ENCODE results near the gene HOXD3. TPM values are rescaled to one million over a fixed set of nuclear protein-coding genes. Genes with fewer than 3 reads are reported as not detected.
A peak's percentile ranks its signal among the peaks of the same experiment; 100 is the strongest.

Gene HOXD3
- total and polyA plus RNA-seq, 10 donors: 1.2 to 15.3 (median 7.7) TPM

- peaks cover 0 to 100% (median 63%) of the 10 kb centered on the region in 7 donors for H3K27me3 ChIP-seq (replicated peaks in 1 of 7)
- TF ChIP-seq POLR2A (IDR thresholded peaks at IDR 0.05): no peak
- peak in 2 of 3 donors; percentile 69 to 73 for TF ChIP-seq POLR2AphosphoS5 (IDR thresholded peaks at IDR 0.05)
- peak; percentile 73 to 95 (median 84) for TF ChIP-seq CTCF (IDR thresholded peaks at IDR 0.05 in 8 of 11, conservative IDR thresholded peaks at IDR 0.05 in 3 of 11)
Observed at GRCh38 chr2:176140513-176141317, 16.4 kb upstream of the HOXD3 start.

GRCh38 chr2:176142281-176142680 is 14.8 kb upstream of the HOXD3 start:
- Histone ChIP-seq H3K9me3 (no peaks in the 10 kb centered on the region), H3K36me3 (no peaks in the 10 kb centered on the region), H3K27ac (no peak overlapping the region), H3K27me3 (replicated peaks in 1 of 7) (peaks cover 0 to 100% (median 51%) of the 10 kb centered on the region in 7 donors), H3K4me3 (no peak overlapping the region), H3K4me1 (peaks cover 7 to 27% (median 21%) of the 10 kb centered on the region in 6 donors)
- no peak for DNase-seq
- WGBS, 5 donors: 78 to 92% (median 85%) methylated on average over 2 of the region's 2 CpGs
- intact Hi-C loops (cut with DNase I; ENCODE audit: low total_unique reads): loop anchor here (2.0 to 5.0 kb wide), 2 partner anchors 313 to 410 kb away; no protein-coding TSS in a partner anchor
- no peak for TF ChIP-seq CTCF (IDR thresholded peaks at IDR 0.05 in 8 of 11, conservative IDR thresholded peaks at IDR 0.05 in 3 of 11)
- no peak for TF ChIP-seq POLR2A (IDR thresholded peaks at IDR 0.05)
- TF ChIP-seq POLR2AphosphoS5 (IDR thresholded peaks at IDR 0.05): no peak

More at GRCh38 chr2:176140513-176141317, 16.4 kb upstream of the HOXD3 start:
- WGBS, 5 donors: 7 to 10% (median 8%) methylated on average over 32 to 48 of the region's 48 CpGs
- no peaks in the 10 kb centered on the region for H3K36me3 ChIP-seq
- peak overlapping the region in 7 of 8 donors; percentile 73 to 93 (median 86) for H3K27ac ChIP-seq
- intact Hi-C loops (cut with DNase I; ENCODE audit: low total_unique reads): loop anchor here (5.0 kb wide), 1 partner anchor 412 kb away; no protein-coding TSS in a partner anchor
- H3K9me3 ChIP-seq: no peaks in the 10 kb centered on the region
- H3K4me3 ChIP-seq: peak overlapping the region; percentile 22 to 67 (median 38)
- peak; percentile 90 for DNase-seq
- H3K4me1 ChIP-seq: peaks cover 7 to 42% (median 31%) of the 10 kb centered on the region in 6 donors

GRCh38 chr2:176145085-176145969 is 11.8 kb upstream of the HOXD3 start:
- Histone ChIP-seq H3K27me3 (replicated peaks in 1 of 7) (peaks cover 0 to 100% (median 49%) of the 10 kb centered on the region in 7 donors), H3K4me3 (no peak overlapping the region), H3K27ac (no peak overlapping the region), H3K4me1 (peaks cover 0 to 21% (median 8%) of the 10 kb centered on the region in 6 donors), H3K36me3 (no peaks in the 10 kb centered on the region), H3K9me3 (no peaks in the 10 kb centered on the region)
- TF ChIP-seq CTCF (IDR thresholded peaks at IDR 0.05 in 8 of 11, conservative IDR thresholded peaks at IDR 0.05 in 3 of 11): no peak
- no peak for TF ChIP-seq POLR2AphosphoS5 (IDR thresholded peaks at IDR 0.05)
- no peak for TF ChIP-seq POLR2A (IDR thresholded peaks at IDR 0.05)
- DNase-seq: no peak
- 56 to 63% (median 60%) methylated on average over 4 of the region's 4 CpGs for WGBS, 5 donors
- intact Hi-C loops (cut with DNase I; ENCODE audit: low total_unique reads): no loop called here

Data from spleen (tissue), 11 donors.